ENCODE measurements around the gene WDR83. TPM values are rescaled to one million over a fixed set of nuclear protein-coding genes. Genes with fewer than 3 reads are reported as not detected.

WDR83 gene
- total RNA-seq, 2 experiments from 2014 or later = 17.1 to 17.8 TPM

GRCh38 chr19:12722566-12723380 lies 56.2 kb downstream of the WDR83 start:
- ChIA-PET CTCF (interaction anchor here (0.5 to 4.8 kb wide), 16 partner anchors 10 to 290 kb away, joined by 3 to 44 read pairs (median 4); partner anchors contain the start of genes JUNB and TRIR), POLR2A (interaction anchor here (0.6 to 3.8 kb wide), 13 partner anchors 9 to 210 kb away, joined by 3 to 73 read pairs (median 6); partner anchors contain the start of genes DHPS, FARSA, FBXW9 and GET3)
- Mint-ChIP-seq H3K27me3 (no peaks in the 10 kb centered on the region), H3K4me3 (peak overlapping the region; percentile 92), H3K4me1 (ENCODE audit: low read depth) (peaks cover 28% of the 10 kb centered on the region), H3K36me3 (peaks cover 39% of the 10 kb centered on the region), H3K27ac (peak overlapping the region; percentile 95), H3K9me3 (no peaks in the 10 kb centered on the region)
- peak; percentile 96 for DNase-seq
- intact Hi-C loops (cut with micrococcal nuclease) = loop anchor here (1.0 to 5.0 kb wide), 6 partner anchors 11 to 215 kb away; partner anchors contain the start of genes CALR, DHPS, FBXW9 and GET3

- Mint-ChIP-seq H3K9me3 (no peaks in the 10 kb centered on the region), H3K27me3 (no peaks in the 10 kb centered on the region), H3K4me3 (peak overlapping the region; percentile 92), H3K27ac (peak overlapping the region; percentile 95), H3K36me3 (peaks cover 43% of the 10 kb centered on the region), H3K4me1 (ENCODE audit: low read depth) (peaks cover 28% of the 10 kb centered on the region)
- POLR2A ChIA-PET = interaction anchor here (0.8 to 3.8 kb wide), 11 partner anchors 8 to 210 kb away, joined by 3 to 73 read pairs (median 6); partner anchors contain the start of genes DHPS, FARSA, FBXW9 and GET3
- intact Hi-C loops (cut with micrococcal nuclease) = loop anchor here (1.0 to 5.0 kb wide), 5 partner anchors 10 to 214 kb away; partner anchors contain the start of genes CALR, DHPS, FBXW9 and JUNB
- CTCF ChIA-PET = interaction anchor here (0.5 to 4.8 kb wide), 14 partner anchors 10 to 290 kb away, joined by 3 to 44 read pairs (median 4); partner anchors contain the start of genes JUNB and TRIR
- DNase-seq = no peak
Observed at GRCh38 chr19:12723381-12723640, 56.7 kb downstream of the WDR83 start.

GRCh38 chr19:12723641-12724426 lies 57.2 kb downstream of the WDR83 start, which contains the start of gene TNPO2:
Gene TNPO2, minus strand, starts transcription at chr19:12723932. Its CDS starts 2,955 bp downstream, at chr19:12720977.
- H3K4me1 Mint-ChIP-seq (ENCODE audit: low read depth) = peaks cover 24% of the 10 kb centered on the region
- ChIA-PET CTCF (interaction anchor here (0.7 to 4.8 kb wide), 12 partner anchors 9 to 161 kb away, joined by 3 to 44 read pairs (median 6); partner anchors contain the start of genes JUNB and TRIR), POLR2A (interaction anchor here (0.5 to 3.8 kb wide), 12 partner anchors 8 to 217 kb away, joined by 3 to 73 read pairs (median 6); partner anchors contain the start of genes DHPS, FARSA, FBXW9 and GET3)
- peak; percentile 82 for DNase-seq
- intact Hi-C loops (cut with micrococcal nuclease) = loop anchor here (1.0 to 5.0 kb wide), 5 partner anchors 9 to 213 kb away; partner anchors contain the start of genes CALR, DHPS, FBXW9 and JUNB
- peak within 1 kb of the TSS; percentile 92 for H3K4me3 Mint-ChIP-seq
- no peaks in the 10 kb centered on the region for H3K9me3 Mint-ChIP-seq
- H3K36me3 Mint-ChIP-seq = peaks cover 39% of the 10 kb centered on the region
- peak within 1 kb of the TSS; percentile 95 for H3K27ac Mint-ChIP-seq
- no peaks in the 10 kb centered on the region for H3K27me3 Mint-ChIP-seq

Other genes with a start within 250 kb of the WDR83 start
- 1 to 10 TPM; 5.1 to 5.3 TPM for gene ZNF443, start 225.8 kb upstream of the WDR83 start, total RNA-seq
- gene ZNF709, start 182.0 kb upstream of the WDR83 start, total RNA-seq = 1 to 10 TPM; 1.5 to 2.4 TPM
- 1 to 10 TPM; 6.5 to 7.0 TPM for gene ZNF564, start 115.3 kb upstream of the WDR83 start, total RNA-seq
- gene ZNF490, start 56.0 kb upstream of the WDR83 start, total RNA-seq = 1 to 10 TPM; 6.9 to 7.0 TPM
- 10 to 100 TPM; 18.2 to 19.1 TPM for gene ZNF791, start 55.9 kb upstream of the WDR83 start, total RNA-seq
- 100 to 1,000 TPM; 123 to 127 TPM for gene MAN2B1, start 65 bp upstream of the WDR83 start, total RNA-seq
- 100 to 1,000 TPM; 126 to 127 TPM for gene DHPS, start 15.1 kb downstream of the WDR83 start, total RNA-seq
- gene GNG14, start 21.2 kb downstream of the WDR83 start, total RNA-seq = not detected
- gene FBXW9, start 29.8 kb downstream of the WDR83 start, total RNA-seq = 1 to 10 TPM; 6.6 to 7.0 TPM
- gene TNPO2, start 57.1 kb downstream of the WDR83 start, total RNA-seq = 10 to 100 TPM; 65.2 to 76.4 TPM
- gene TRIR, start 67.9 kb downstream of the WDR83 start, total RNA-seq = 100 to 1,000 TPM; 167 to 182 TPM
- gene GET3, start 70.7 kb downstream of the WDR83 start, total RNA-seq = 10 to 100 TPM; 54.2 TPM
- not detected for gene BEST2, start 85.0 kb downstream of the WDR83 start, total RNA-seq
- gene HOOK2, start 108.7 kb downstream of the WDR83 start, total RNA-seq = 10 to 100 TPM; 20.2 to 22.2 TPM
- gene JUNB, start 124.7 kb downstream of the WDR83 start, total RNA-seq = 100 to 1,000 TPM; 409 to 411 TPM
- gene PRDX2, start 135.0 kb downstream of the WDR83 start, total RNA-seq = 100 to 1,000 TPM; 253 to 258 TPM
- gene THSD8, start 135.3 kb downstream of the WDR83 start, total RNA-seq = 10 to 100 TPM; 42.4 to 44.6 TPM
- gene RNASEH2A, start 139.8 kb downstream of the WDR83 start, total RNA-seq = 10 to 100 TPM; 61.9 to 66.8 TPM
- not detected for gene RTBDN, start 167.8 kb downstream of the WDR83 start, total RNA-seq
- 1 to 10 TPM; 1.7 to 2.3 TPM for gene MAST1, start 171.7 kb downstream of the WDR83 start, total RNA-seq
- gene DNASE2, start 214.6 kb downstream of the WDR83 start, total RNA-seq = 10 to 100 TPM; 27.0 to 27.5 TPM
- under 1 TPM; 0.12 to 0.19 TPM for gene KLF1, start 220.4 kb downstream of the WDR83 start, total RNA-seq
- 10 to 100 TPM; 33.6 to 34.4 TPM for gene GCDH, start 224.4 kb downstream of the WDR83 start, total RNA-seq